ENCODE results near the gene ADRM1. TPM values are rescaled to one million over a fixed set of nuclear protein-coding genes. Genes with fewer than 3 reads are reported as not detected.
A peak's percentile ranks its signal among the peaks of the same experiment; 100 is the strongest.

The ADRM1 gene, protein sequence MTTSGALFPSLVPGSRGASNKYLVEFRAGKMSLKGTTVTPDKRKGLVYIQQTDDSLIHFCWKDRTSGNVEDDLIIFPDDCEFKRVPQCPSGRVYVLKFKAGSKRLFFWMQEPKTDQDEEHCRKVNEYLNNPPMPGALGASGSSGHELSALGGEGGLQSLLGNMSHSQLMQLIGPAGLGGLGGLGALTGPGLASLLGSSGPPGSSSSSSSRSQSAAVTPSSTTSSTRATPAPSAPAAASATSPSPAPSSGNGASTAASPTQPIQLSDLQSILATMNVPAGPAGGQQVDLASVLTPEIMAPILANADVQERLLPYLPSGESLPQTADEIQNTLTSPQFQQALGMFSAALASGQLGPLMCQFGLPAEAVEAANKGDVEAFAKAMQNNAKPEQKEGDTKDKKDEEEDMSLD
- 450 and 452 TPM in 2 replicates for total RNA-seq (2014; rRNA removed; shearing (Covaris generic))
- polyA plus RNA-seq (2015; cell fraction: cytosol; rRNA removed): 177 and 219 TPM in 2 replicates
- polyA plus RNA-seq (2015; cell fraction: nucleus; rRNA removed): 160 and 162 TPM in 2 replicates

- peak; percentile 96 for DNase-seq (ENCODE audit: low read depth)
Measured at GRCh38 chr20:62302341-62303061, at the start of gene ADRM1. Gene ADRM1 (plus strand): TSS chr20:62302997. CDS start chr20:62303569, 572 bp downstream.

DNA sequence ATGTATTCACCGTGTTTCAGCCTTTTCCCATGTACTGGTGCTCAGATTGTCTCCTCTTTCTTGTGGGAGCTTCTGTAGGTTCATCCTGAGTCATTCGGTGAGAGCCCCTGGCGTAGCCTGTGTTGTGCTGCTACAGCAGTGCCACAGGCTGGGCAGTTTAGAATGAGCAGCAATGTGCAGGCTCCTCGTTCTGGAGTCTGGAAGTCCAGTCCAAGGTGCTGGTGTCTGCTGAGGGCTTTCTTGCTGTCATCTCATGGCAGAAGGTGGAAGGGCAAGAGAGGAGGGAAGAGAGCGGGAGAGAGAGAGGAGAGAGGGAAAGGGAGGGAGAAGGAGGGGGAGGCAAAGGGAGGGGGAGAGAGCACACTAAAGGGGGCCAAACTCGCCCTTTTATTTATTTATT lies 49.4 kb upstream of the ADRM1 start:
- DNase-seq (ENCODE audit: low read depth): no peak

- DNase-seq (ENCODE audit: low read depth): no peak
Measured at GRCh38 chr20:62254021-62254724, 48.6 kb upstream of the ADRM1 start.

DNA sequence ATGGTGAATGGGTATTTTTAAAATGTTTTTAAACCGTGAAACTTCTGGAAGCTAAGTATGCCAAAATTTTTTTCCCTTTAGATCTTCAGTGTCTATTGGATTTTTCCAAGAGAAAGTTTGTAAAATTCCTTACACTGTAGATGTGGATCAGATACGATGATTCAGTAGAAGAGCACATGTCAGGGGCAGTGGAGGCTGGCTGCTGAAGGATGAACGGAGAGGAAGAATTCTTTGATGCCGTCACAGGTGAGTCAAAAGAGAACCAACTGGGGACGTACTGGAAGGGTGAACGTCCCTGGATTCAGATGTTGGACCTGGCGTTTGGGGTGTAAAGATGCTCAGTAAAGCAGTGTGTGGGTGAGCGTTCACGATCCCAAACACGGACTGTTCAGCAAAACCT lies 46.8 kb upstream of the ADRM1 start:
- no peak for DNase-seq (ENCODE audit: low read depth)

DNA sequence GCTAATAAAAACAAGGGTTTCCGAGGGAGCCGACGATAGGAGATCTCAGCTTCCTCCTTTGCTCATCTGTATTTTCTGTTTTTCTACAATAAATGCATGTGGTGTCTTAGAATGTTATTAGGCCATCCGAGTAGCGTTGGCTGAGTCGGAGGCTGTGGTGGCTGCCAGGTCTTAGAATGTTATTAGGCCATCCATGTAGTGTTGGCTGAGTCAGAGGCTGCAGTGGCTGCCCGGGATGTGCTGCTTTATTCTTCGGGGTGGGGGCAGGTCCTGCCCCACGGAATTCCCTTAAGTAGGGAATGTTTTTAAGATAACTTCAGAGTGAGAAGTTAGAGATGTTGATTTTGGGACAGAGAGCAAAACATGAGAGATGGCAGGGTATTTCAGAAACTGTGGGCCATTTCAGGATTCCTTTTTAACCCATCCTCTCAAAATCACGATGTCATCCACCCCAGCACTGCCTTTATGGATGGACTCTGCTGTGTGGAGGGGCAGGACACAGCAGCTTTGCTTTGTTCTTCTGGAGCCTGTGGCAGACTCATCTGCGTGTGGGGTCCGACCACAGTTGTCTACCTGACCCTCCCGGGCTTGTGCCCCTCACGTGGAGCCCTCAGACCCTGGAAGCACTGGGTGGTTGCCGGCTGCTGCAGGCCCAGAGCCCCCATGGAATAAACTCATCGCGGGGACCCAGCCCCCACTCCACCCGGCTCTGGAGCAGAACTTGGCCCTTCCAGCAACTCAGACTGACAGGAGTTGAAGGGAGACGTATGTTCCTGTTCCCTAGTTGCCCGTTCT lies 44.1 kb upstream of the ADRM1 start:
- peak; percentile 53 for DNase-seq (ENCODE audit: low read depth)

GRCh38 chr20:62259294-62259565 lies 43.6 kb upstream of the ADRM1 start:
- no peak for DNase-seq (ENCODE audit: low read depth)

DNA sequence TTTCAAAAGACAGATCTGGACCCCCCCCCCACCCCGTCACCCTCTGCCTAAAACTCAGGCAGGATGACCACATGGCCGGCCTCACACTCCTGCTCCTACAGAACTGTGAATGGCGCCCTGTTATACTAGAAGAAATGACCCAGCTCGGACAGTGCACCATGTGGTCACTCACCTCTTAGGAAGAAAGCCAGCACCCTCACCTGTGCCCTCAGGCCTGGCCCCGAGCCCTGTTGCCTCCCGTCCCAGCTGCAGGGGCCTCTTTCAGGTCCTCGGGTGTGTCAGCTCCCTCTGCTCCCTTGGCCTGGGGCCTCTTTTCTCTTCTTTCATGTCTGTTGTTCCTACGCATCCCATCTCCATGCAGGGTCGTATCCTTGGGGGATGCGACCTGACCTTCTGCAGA lies 40.7 kb upstream of the ADRM1 start:
- DNase-seq (ENCODE audit: low read depth): no peak

- DNase-seq (ENCODE audit: low read depth): no peak
Measured at GRCh38 chr20:62263396-62263795, 39.4 kb upstream of the ADRM1 start.

DNA sequence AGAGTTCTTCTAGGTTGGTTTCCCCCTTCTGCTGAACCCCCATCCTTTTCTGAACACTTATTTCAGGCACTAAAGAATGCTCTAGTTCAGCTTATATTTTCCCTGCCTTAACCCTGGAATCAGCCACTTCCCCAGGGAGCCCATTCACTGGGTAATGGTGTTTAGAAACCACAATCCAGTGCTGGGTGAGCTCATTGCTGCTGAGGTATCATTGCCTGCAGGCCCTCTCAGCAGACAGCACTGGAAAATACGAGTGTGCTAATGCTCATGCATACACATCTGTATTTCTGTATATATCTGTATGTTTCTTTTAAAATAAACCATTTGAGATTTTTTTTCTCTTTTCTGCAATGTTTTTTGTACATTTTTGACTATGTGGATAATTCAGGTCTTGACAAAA lies 37.4 kb upstream of the ADRM1 start:
- no peak for DNase-seq (ENCODE audit: low read depth)

GRCh38 chr20:62266340-62266739 lies 36.5 kb upstream of the ADRM1 start:
- DNase-seq (ENCODE audit: low read depth): no peak

DNA sequence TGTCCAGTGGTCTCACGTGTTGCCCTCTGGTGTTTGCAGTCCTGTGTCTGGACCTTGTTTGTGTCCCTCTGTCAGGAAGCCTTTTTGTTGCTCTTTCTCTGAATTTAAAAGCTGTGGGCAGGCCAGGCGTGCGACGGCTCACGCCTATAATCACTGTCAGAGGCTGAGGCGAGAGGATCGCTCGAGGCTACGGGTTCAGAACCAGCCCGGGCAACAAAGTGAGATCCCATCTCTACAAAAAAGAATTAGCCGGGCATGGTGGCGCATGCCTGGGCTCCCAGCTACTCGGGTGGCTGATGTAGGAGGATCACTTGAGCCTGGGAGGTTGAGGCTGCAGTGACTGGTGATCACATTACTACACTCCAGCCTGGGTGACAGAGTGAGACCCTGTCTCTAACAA lies 35.9 kb upstream of the ADRM1 start:
- no peak for DNase-seq (ENCODE audit: low read depth)

GRCh38 chr20:62267543-62267942 lies 35.3 kb upstream of the ADRM1 start:
- no peak for DNase-seq (ENCODE audit: low read depth)

GRCh38 chr20:62268228-62268900 lies 34.4 kb upstream of the ADRM1 start:
- no peak for DNase-seq (ENCODE audit: low read depth)

- no peak for DNase-seq (ENCODE audit: low read depth)
Measured at GRCh38 chr20:62269378-62269777, 33.4 kb upstream of the ADRM1 start.

GRCh38 chr20:62269871-62270270 lies 32.9 kb upstream of the ADRM1 start:
- DNase-seq (ENCODE audit: low read depth): no peak

- no peak for DNase-seq (ENCODE audit: low read depth)
Measured at GRCh38 chr20:62272200-62272599, 30.6 kb upstream of the ADRM1 start.

- DNase-seq (ENCODE audit: low read depth): no peak
Measured at GRCh38 chr20:62273416-62273815, 29.4 kb upstream of the ADRM1 start.

DNA sequence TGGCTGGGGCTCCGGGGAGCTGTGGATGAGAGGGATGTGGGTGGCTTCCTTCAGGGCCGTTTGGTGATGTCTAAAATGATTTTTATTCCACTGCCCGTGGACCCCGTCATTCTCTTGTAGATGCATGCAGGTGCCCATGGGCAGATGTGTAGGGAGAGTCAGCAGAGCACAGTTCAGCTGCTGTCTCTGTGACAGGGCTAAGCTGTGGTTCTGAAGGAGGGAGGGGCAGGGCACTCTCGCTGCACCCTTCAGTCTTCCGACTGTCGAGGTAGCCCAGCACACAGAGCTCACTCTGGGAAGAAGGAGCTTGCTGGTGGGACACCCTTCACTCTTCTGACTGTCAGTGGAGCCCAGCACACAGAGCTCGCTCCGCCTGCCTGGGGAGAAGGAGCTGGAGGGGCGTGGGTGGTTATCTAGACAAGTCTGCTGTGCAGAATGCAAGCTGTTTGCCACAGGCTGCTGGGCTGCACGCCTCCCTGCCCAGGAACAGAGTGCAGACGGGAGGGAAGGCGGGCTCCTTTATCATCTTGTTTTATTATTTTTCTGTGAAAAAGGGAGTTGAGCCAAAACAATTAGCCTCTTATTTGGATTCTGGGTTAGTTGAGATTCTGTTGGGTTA lies 28.4 kb upstream of the ADRM1 start:
- no peak for DNase-seq (ENCODE audit: low read depth)

DNA sequence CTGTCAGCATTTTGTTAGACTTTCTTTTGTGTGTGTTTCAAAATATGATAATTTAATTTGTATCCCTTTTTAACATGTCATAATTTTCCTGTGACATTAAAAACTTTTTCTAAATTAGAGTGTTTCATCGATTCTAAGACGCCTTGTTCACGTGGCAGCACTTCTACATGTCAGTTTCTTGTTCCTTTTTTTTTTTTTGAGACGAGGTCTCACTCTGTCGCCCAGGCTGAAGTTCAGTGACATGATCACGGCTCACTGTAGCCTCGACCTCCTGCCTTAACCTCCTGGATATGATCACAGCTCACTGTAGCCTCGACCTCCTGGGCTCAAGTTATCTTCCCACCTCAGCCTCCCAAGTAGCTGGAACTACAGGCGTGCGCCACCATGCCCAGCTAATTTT lies 27.6 kb upstream of the ADRM1 start:
- DNase-seq (ENCODE audit: low read depth): no peak

DNA sequence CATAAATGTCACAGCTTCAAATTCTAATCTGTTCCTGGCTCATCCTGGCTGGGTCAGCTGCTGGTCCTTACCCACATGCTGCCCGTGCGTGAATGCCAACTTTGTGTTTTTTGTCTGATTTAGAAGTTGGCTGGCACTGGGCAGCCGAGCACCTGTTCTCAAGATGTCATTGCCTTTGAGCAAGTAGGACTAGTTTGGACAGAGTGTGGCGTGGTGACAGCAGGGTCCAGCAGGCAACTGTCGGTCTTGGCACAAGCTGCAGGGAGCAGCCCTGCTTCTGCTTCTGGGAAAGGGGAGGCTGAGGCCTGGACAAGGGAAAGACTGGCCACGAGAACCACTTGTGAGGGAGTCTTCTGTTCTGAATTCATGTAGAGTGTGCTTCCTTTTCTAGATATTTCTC lies 26.4 kb upstream of the ADRM1 start:
- DNase-seq (ENCODE audit: low read depth): no peak

Data from HT1080 (cell line).